ENCODE measurements around the gene HOXA9.

HOXA9 gene

DNA sequence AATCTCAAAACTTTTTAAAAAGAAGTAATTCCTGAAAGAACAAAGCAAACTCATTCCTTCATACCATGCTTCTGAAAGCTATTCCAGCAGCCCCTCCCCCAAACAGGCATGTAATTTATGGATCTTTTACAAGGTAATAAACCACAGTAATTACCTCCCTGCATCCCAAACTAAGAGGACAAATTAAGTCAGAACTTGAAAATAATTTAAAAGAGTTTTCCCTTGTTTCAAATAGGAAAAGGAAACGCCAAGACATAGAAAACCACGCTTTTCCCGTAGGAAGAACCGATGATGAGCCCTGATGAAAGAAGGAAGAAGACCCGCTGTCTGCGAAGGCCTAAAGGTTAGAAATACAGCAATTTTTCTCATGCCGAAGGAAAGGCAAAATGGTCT is 43.7 kb downstream of the HOXA9 start:
- H3K27me3 Mint-ChIP-seq: peaks cover 20% of the 10 kb centered on the region
- H3K4me3 Mint-ChIP-seq: no peak overlapping the region
- no peak overlapping the region for H3K27ac Mint-ChIP-seq
- H3K4me1 Mint-ChIP-seq (ENCODE audit: low read depth): no peaks in the 10 kb centered on the region
- no peaks in the 10 kb centered on the region for H3K9me3 Mint-ChIP-seq
- no peaks in the 10 kb centered on the region for H3K36me3 Mint-ChIP-seq (ENCODE audit: low read depth)

DNA sequence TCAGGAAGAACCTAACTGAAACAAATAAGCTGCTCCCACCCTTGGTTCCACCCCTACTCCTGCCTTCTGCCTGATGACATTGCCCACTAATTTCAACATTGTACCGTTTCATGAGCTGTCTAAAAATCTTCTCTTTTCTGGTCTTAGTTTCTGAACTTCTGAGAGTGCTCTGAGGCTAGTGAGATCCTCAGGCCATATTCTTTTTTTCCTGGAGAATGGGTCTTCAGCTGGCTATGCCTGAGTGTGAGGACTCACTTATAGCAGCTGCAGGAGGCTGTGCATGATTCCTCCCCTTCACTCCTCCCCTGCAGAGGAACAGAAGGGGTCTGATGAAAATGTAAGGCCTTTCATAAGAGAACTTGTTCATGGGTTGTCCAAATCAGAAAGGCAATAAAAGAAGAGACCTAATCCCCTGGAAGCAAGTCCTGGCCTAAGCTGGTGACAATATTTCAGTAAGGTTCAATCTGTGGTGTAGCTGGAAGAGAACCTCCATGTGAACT is 45.9 kb downstream of the HOXA9 start:
- Mint-ChIP-seq H3K9me3 (no peaks in the 10 kb centered on the region), H3K27me3 (peaks cover 6% of the 10 kb centered on the region), H3K27ac (no peak overlapping the region), H3K4me3 (no peak overlapping the region), H3K36me3 (ENCODE audit: low read depth) (no peaks in the 10 kb centered on the region), H3K4me1 (ENCODE audit: low read depth) (no peaks in the 10 kb centered on the region)

DNA sequence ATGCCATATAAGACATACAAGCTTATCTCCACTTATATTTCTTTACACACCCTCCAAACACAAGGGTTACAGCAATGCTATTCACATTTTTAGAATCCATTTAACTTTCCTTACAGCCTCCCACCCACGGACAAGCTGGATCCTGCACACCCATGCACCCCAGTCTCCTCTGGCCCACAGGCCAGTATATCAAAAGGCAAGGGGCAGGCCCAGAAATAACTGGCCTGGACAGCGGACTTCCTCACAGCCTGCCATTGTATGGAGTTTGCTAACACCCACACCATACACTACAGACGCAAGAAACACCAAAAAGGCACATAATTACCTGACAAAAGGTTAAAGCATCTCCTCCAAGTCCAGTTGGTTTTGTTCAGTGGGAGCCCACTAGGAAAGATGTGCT is 46.8 kb downstream of the HOXA9 start:
- Mint-ChIP-seq H3K4me1 (ENCODE audit: low read depth) (no peaks in the 10 kb centered on the region), H3K27ac (no peak overlapping the region), H3K36me3 (ENCODE audit: low read depth) (no peaks in the 10 kb centered on the region), H3K4me3 (no peak overlapping the region), H3K9me3 (no peaks in the 10 kb centered on the region), H3K27me3 (peaks cover 6% of the 10 kb centered on the region)

DNA sequence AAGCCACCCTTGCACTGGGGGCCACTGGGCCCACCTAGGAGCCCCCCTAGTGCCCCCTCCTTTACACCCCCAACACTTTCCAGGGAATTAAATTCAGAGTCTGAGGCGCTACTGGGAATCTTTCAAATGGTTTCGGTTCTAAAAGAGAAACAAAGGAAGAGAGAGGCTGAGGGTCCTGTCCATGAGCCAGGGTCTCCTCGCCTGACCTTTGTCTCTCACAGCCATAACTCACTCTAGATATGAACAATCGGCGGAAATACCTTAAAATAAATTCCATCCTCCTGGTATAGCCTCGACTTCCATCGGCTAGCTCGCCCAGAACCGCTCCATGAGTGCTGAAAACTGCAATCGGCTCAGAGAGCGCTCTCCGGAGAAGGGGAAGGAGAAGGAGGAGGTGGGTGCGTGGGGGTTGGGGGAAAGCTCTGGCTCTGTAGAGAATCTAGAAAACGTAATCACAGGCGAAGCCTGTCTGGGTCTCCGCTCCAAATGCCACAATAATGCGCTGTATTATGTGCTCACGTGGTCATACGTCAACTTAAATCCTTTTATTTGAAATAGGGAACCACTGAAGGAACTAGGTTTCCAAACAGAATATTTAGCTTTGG is 47.3 kb downstream of the HOXA9 start:
- Mint-ChIP-seq H3K36me3 (ENCODE audit: low read depth) (no peaks in the 10 kb centered on the region), H3K4me1 (ENCODE audit: low read depth) (no peaks in the 10 kb centered on the region), H3K9me3 (no peaks in the 10 kb centered on the region), H3K27ac (no peak overlapping the region), H3K4me3 (no peak overlapping the region), H3K27me3 (peaks cover 6% of the 10 kb centered on the region)

DNA sequence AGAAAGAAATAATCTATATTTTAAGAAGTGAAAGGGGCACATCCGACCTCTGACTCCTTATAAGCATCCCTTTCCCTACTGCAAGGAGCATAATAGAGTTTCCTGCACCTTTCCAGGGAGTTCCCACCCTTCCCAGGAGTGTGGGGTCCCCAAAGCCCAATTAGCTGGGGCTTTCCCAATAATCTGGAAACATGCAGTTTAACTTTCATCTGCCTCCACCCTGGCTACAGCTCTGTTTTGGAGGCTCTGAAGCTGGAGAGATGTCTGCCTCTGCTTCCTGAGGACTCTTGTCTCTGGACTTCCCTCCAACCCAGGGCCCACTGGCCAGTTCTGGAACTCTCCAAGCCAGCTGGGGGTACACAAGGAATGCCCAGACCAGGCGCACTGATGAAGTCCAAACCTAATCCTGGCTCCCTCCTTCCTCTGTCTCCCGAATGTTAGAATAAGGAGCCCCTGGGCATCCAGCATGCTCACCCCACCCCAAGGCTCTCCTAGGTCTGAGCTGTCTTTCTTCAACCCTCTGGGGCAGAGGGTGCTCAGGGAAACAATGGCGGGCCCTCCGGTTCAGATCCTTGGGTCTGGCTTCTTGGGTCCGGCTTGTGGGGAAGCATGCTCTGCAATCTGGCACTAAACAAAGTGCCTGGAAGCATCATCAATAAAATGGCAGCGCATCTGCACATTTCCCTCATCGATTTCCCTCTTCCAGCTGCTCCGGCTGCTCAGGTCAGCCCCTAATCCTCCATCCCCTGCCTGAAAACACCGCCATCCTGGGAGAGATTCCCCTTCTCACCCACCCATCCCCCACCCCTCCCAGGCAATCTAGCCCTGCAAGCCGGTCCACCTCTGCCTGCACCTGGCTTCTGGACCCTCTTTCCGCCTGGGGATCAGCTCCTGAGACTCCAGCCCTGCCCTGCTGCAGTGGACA is 48.1 kb downstream of the HOXA9 start:
- Mint-ChIP-seq H3K36me3 (ENCODE audit: low read depth) (no peaks in the 10 kb centered on the region), H3K27ac (no peak overlapping the region), H3K9me3 (no peaks in the 10 kb centered on the region), H3K27me3 (peaks cover 6% of the 10 kb centered on the region), H3K4me1 (ENCODE audit: low read depth) (no peaks in the 10 kb centered on the region), H3K4me3 (no peak overlapping the region)

DNA sequence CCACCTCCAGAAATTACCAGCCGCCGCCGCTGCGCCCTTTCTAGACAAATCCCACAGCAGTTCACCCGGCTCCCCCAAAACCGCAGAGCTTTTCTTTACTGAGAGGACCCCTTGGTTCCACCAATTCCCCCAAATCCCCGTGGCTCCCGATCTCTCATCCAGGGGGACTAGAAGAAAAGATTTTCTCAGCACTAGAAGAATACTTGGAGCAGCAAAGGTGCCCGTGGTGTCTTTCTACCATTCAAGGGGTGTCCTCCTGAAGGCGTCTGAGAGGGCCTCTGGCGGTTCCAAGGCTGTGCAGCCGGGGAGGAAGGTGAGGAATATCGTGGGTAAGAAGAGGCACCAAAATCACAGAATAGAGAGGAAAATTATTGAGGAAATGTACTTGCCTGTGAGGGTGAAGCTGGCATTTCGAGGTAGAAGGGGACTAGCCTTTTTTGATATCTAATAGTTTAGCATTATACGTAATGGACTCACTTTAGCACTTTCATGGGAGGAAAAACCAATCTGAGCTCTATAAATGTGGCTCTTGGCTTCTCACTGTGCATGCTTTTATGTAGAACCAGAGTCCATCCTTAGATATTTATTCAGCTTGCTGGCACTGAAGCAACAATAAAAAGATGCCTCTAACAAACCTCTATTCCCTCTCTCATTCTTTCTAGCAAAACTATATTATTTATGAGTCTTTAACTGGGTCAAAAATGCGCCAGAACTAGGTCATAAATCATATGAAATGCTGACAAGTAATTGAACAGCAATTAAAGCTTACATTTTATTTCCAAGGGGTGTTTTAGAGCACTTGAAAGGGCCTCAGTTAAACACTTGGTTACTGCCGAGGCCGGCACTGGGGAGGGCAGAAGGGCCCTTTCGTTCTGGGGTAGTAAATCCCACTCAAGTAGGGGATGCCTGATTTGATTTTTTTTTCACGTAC is 49.0 kb downstream of the HOXA9 start:
- Mint-ChIP-seq H3K27ac (no peak overlapping the region), H3K36me3 (ENCODE audit: low read depth) (no peaks in the 10 kb centered on the region), H3K9me3 (no peaks in the 10 kb centered on the region), H3K4me1 (ENCODE audit: low read depth) (no peaks in the 10 kb centered on the region), H3K27me3 (peaks cover 6% of the 10 kb centered on the region), H3K4me3 (no peak overlapping the region)

DNA sequence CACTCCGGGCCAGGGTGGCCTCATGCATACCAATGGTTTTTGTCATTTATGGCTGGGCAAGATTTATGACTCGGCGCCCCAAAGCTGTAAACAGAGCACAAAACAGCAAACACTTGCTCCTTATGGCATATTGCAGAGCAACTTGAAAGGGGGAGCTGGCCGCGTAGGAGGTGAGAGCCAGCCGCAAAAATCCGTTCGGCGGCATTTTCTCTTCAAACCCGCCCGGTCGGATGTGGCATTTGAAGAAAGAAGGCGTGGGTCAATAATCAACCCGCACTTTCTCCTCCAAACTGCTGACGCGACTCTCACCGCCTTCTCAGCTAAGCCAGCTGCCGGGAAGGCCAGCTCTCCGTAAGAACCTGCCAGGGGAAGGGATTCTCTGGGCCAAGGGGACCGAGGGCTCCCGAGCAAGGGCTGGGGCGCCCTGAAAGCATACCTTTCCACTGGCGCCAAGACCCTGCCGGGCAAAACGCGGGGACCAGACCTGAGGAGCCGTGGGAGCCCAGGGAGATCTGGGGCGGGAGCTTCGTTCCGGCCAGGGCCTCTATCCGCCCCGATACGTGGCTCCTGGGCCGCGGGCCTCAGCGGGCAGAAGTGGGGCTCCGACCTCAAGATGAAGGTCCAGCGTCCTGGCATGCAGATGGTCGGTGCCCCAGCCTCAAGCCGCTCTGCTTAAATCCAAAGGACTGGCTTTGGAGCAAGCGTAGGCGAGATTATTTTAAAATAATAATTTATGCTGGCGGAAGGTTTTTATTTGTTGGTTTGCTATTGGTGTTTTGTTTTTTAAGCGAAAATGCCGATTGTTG is 49.9 kb downstream of the HOXA9 start:
- Mint-ChIP-seq H3K36me3 (ENCODE audit: low read depth) (no peaks in the 10 kb centered on the region), H3K27me3 (peaks cover 6% of the 10 kb centered on the region), H3K27ac (no peak overlapping the region), H3K9me3 (no peaks in the 10 kb centered on the region), H3K4me1 (ENCODE audit: low read depth) (no peaks in the 10 kb centered on the region), H3K4me3 (no peak overlapping the region)

DNA sequence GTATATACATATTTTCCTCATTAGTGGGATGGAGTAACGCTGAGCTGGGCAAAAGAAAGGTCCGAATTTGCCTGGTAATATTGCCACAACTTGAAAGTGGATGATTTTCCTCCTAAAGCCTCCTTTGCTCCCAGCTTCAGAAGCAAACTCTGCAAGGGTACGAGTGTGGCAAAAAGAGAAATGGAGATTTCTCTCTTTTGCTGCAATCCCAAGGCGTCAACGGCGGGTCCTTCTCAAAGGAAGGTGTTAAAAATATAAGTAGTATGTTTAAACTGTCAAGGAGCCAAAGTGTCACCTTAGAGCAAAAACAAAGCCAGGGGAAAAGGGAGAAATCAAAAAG is 50.5 kb downstream of the HOXA9 start:
- Mint-ChIP-seq H3K27me3 (peaks cover 6% of the 10 kb centered on the region), H3K4me1 (ENCODE audit: low read depth) (no peaks in the 10 kb centered on the region), H3K27ac (no peak overlapping the region), H3K4me3 (no peak overlapping the region), H3K36me3 (ENCODE audit: low read depth) (no peaks in the 10 kb centered on the region), H3K9me3 (no peaks in the 10 kb centered on the region)

DNA sequence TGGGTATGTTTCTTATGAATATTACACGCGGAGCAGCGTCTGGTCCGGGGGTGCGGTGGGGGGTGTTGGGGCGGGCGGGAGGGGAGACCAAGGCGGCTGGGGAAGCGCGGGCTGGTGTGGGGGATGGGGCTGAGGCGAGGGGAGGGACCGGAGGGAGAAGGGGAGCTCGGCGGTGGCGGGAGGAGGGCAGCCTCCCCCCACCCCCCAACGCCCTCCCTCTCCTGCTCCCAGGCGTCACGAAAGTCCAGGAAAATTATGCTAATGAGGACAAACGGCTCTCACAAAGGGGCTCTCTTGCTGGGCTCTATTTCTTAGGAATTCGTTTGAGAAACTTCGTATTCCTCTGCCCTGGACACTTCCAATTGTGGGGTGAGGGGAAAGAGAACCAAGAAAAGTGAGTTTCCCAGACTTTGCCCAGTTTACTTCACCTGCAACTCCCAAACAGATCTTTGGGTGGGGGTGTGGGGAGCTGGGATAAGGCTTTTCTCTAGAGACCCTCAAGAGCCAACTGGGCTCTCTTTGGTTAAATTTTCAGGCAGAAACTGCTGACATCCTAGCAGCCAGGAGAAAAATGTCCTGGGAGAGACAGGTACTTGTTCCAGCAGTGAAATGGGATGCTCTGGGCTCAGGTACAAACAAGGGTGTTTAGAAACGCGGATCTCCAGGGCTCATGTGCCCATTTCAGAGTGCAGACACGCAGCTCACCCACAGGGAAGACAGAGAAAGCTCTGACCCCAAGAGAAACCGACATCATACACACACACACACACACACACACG is 51.2 kb downstream of the HOXA9 start:
- no peak overlapping the region for H3K27ac Mint-ChIP-seq
- H3K36me3 Mint-ChIP-seq (ENCODE audit: low read depth): no peaks in the 10 kb centered on the region
- H3K4me1 Mint-ChIP-seq (ENCODE audit: low read depth): no peaks in the 10 kb centered on the region
- peaks cover 6% of the 10 kb centered on the region for H3K27me3 Mint-ChIP-seq
- H3K9me3 Mint-ChIP-seq: no peaks in the 10 kb centered on the region
- H3K4me3 Mint-ChIP-seq: no peak overlapping the region

DNA sequence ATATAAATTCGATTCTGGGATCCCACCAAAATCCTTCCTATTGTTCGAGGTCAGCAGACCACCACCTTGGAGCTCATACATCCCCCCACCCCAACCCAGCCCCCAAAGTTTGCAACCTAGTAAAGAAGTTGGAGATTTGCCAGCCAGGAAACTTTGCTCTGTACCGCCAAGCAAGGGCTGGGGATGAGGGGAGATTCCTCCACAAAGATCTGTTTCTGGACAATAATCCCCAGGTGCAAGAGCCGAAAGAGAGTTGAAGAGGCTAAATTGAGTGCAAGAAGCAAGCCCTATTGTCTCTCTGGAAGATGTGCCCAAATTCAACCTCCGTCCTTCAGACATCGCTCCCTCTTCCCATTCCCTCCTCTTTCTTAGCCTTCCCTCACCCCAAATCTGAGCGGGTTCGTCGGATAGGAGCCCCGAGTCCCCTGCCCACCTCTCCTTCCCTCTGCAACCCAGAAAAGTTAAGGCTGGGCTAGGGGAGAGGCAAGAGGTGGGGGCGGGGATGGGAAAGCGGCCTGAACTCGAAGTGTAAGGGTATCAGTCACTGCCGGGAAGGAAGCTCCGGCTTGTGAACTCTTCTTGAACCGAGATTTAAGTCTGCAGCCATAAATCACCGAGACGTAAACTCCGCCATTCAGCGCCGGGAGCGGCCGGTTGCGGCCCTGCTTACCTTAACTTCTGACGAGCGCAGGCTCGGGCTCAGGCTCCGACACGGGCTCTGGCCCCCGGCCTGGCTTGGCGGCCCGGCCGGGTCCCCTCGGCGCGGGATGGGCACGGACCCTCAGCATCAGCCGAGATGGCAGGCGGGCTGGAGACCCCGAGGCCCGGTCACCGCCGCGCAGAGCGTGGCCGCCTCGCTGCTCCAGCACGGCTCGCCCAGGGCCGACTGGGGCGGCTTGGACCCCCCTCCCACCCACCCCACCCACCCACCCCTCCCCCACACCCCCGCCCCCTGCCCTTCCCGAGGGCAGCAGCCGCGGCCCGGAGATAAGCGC is 52.1 kb downstream of the HOXA9 start:
- no peaks in the 10 kb centered on the region for H3K4me1 Mint-ChIP-seq (ENCODE audit: low read depth)
- H3K27ac Mint-ChIP-seq: no peak overlapping the region
- no peaks in the 10 kb centered on the region for H3K36me3 Mint-ChIP-seq (ENCODE audit: low read depth)
- no peaks in the 10 kb centered on the region for H3K9me3 Mint-ChIP-seq
- peaks cover 5% of the 10 kb centered on the region for H3K27me3 Mint-ChIP-seq
- no peak overlapping the region for H3K4me3 Mint-ChIP-seq
